Esophagus squamous epithelium (tissue), 5 donors: ENCODE measurements around the gene WDR86. TPM values are rescaled to one million over a fixed set of nuclear protein-coding genes. Genes with fewer than 3 reads are reported as not detected.

Source experiments
- DNase-seq: peaks from one replicate; lab custom pipeline; 2025; lab: John Stamatoyannopoulos, UW
- H3K27ac ChIP-seq, 4 donors: fragments of 200-600 bp; sonication (generic); one replicate each; pipeline ENCODE4 v1.5.1; 2016 to 2019; ENCODE audit warnings: mild to moderate bottlenecking in 1 of 4
- H3K27me3 ChIP-seq, 4 donors: fragments of 200-600 bp; sonication (generic); 1 replicate in 3 of 4; 2 replicates in 1 of 4; pipeline versions ENCODE4 v1.5.1 to v1.6.0; 2017 to 2021; ENCODE audit warnings: antibody characterized with exemption in 1 of 4
- H3K36me3 ChIP-seq, 3 donors: fragments of 200-600 bp; sonication (generic); one replicate each; pipeline ENCODE4 v1.5.1; 2016 to 2019
- H3K4me1 ChIP-seq, 3 donors: fragments of 200-600 bp; sonication (generic); one replicate each; pipeline ENCODE4 v1.5.1; 2017 to 2019
- H3K4me3 ChIP-seq, 4 donors: fragments of 200-600 bp; sonication (generic); 1 replicate in 3 of 4; 2 replicates in 1 of 4; pipeline ENCODE4 v1.5.1; 2016 to 2019; ENCODE audit warnings: mild to moderate bottlenecking in 2 of 4, moderate library complexity in 1 of 4
- H3K9me3 ChIP-seq, 3 donors: fragments of 200-600 bp; sonication (generic); one replicate each; pipeline ENCODE4 v1.5.1; 2016 to 2019
- POLR2A ChIP-seq, 4 donors: fragments of 450-650 bp; IDR thresholded peaks; one replicate each; pipeline ENCODE4 v1.6.1; 2017; ENCODE audit warnings: antibody characterized with exemption in 4 of 4, mild to moderate bottlenecking in 4 of 4, moderate library complexity in 3 of 4
- WGBS, 2 donors: methylation state at CpG; one replicate each; pipeline ENCODE4 v1.1.5; 2018; 5-methylcytosine and 5-hydroxymethylcytosine counted together
- intact Hi-C: fragments of 100-400 bp; cut with DNase I; formaldehyde crosslinking; loops from one replicate; pipeline ENCODE4 v1.15.0; 2022
- total RNA-seq, 4 donors: library from RNA; depleted of rRNA; stranded (reverse); fragments of >200 nt; gene quantifications; one replicate each; pipeline ENCODE4 v1.1.0, GENCODE V29; 2016
- TF ChIP-seq, protein P1 (sequence below), 6 experiments: fragments of 450-650 bp in 4 of 6; fragments of 200-600 bp in 2 of 6; sonication (generic) in 2 of 6; IDR thresholded peaks; one replicate each; pipeline ENCODE4 v1.5.1; 2016 to 2019; ENCODE audit warnings: antibody characterized with exemption in 6 of 6, mild to moderate bottlenecking in 4 of 6, moderate library complexity in 4 of 6
- donor health status: DM: yes; HTN: yes; CAD: no.

The WDR86 gene
- total RNA-seq, 4 donors from 2014 or later = 0.53 to 4.6 (median 1.5) TPM

- 80 to 85% methylated on average over 2 to 4 of the region's 32 CpGs for WGBS, 2 donors
- TF ChIP-seq, protein P1, sequence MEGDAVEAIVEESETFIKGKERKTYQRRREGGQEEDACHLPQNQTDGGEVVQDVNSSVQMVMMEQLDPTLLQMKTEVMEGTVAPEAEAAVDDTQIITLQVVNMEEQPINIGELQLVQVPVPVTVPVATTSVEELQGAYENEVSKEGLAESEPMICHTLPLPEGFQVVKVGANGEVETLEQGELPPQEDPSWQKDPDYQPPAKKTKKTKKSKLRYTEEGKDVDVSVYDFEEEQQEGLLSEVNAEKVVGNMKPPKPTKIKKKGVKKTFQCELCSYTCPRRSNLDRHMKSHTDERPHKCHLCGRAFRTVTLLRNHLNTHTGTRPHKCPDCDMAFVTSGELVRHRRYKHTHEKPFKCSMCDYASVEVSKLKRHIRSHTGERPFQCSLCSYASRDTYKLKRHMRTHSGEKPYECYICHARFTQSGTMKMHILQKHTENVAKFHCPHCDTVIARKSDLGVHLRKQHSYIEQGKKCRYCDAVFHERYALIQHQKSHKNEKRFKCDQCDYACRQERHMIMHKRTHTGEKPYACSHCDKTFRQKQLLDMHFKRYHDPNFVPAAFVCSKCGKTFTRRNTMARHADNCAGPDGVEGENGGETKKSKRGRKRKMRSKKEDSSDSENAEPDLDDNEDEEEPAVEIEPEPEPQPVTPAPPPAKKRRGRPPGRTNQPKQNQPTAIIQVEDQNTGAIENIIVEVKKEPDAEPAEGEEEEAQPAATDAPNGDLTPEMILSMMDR (IDR thresholded peaks at IDR 0.05) = no peak
- TF ChIP-seq POLR2A (IDR thresholded peaks at IDR 0.05) = no peak
- H3K27me3 ChIP-seq = peaks cover 0 to 50% (median 9%) of the 10 kb centered on the region in 4 donors
- peaks cover 10 to 20% (median 14%) of the 10 kb centered on the region in 3 donors for H3K4me1 ChIP-seq
- H3K9me3 ChIP-seq = no peaks in the 10 kb centered on the region
- intact Hi-C loops = no loop called here
- no peak overlapping the region for H3K27ac ChIP-seq
- DNase-seq = no peak
- no peak overlapping the region for H3K4me3 ChIP-seq
- H3K36me3 ChIP-seq = peaks cover 7 to 40% (median 9%) of the 10 kb centered on the region in 3 donors
These were observed 29.4 kb downstream of the WDR86 start for GRCh38 chr7:151380199-151381097.

- Histone ChIP-seq H3K4me3 (no peak overlapping the region), H3K9me3 (no peaks in the 10 kb centered on the region), H3K27me3 (peaks cover 0 to 42% (median 9%) of the 10 kb centered on the region in 4 donors), H3K4me1 (peaks cover 10 to 20% (median 14%) of the 10 kb centered on the region in 3 donors), H3K27ac (no peak overlapping the region), H3K36me3 (peaks cover 7 to 47% (median 9%) of the 10 kb centered on the region in 3 donors)
- DNase-seq = no peak
- 86 to 87% methylated on average over 7 to 8 of the region's 25 CpGs for WGBS, 2 donors
- intact Hi-C loops = no loop called here
- no peak for TF ChIP-seq POLR2A (IDR thresholded peaks at IDR 0.05)
- TF ChIP-seq, protein P1 (IDR thresholded peaks at IDR 0.05) = no peak
These were observed 30.2 kb downstream of the WDR86 start for GRCh38 chr7:151379534-151380198.

GRCh38 chr7:151379193-151379520, 30.7 kb downstream of the WDR86 start:
- H3K9me3 ChIP-seq = no peaks in the 10 kb centered on the region
- intact Hi-C loops = no loop called here
- peaks cover 9 to 53% (median 9%) of the 10 kb centered on the region in 3 donors for H3K36me3 ChIP-seq
- H3K4me1 ChIP-seq = peaks cover 10 to 20% (median 14%) of the 10 kb centered on the region in 3 donors
- DNase-seq = no peak
- H3K4me3 ChIP-seq = no peak overlapping the region
- TF ChIP-seq, protein P1 (IDR thresholded peaks at IDR 0.05) = no peak
- TF ChIP-seq POLR2A (IDR thresholded peaks at IDR 0.05) = no peak
- peaks cover 0 to 37% (median 9%) of the 10 kb centered on the region in 4 donors for H3K27me3 ChIP-seq
- no peak overlapping the region for H3K27ac ChIP-seq
- 73 to 80% methylated on average over 5 to 6 of the region's 6 CpGs for WGBS, 2 donors

GRCh38 chr7:151378496-151379192, 31.2 kb downstream of the WDR86 start:
- peaks cover 0 to 33% (median 9%) of the 10 kb centered on the region in 4 donors for H3K27me3 ChIP-seq
- peaks cover 10 to 20% (median 14%) of the 10 kb centered on the region in 3 donors for H3K4me1 ChIP-seq
- 80 to 90% methylated on average over 10 to 12 of the region's 17 CpGs for WGBS, 2 donors
- H3K9me3 ChIP-seq = no peaks in the 10 kb centered on the region
- H3K36me3 ChIP-seq = peaks cover 12 to 58% (median 14%) of the 10 kb centered on the region in 3 donors
- intact Hi-C loops = no loop called here
- TF ChIP-seq POLR2A (IDR thresholded peaks at IDR 0.05) = no peak
- DNase-seq = no peak
- H3K27ac ChIP-seq = no peak overlapping the region
- no peak overlapping the region for H3K4me3 ChIP-seq

DNA sequence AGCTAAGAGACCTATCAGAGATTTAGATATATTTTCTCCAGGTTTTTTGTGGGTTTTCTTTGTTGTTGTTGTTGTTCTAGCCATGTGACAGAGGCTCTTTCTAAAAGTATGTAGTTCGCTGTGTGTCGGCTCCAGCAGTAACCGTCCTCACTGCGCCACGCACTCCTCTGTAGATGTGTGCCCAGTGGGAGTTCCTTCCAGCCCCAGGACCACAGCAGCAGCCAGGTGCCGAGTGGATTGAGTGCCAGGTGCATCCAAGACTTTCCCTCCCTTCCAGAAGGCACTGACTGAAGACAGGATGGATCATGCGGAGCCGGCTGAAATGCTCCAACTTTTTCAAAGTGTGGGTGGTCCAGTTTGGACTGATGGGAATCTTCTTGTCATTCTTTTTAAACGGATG, 31.8 kb downstream of the WDR86 start:
- Histone ChIP-seq H3K27me3 (peaks cover 0 to 27% (median 9%) of the 10 kb centered on the region in 4 donors), H3K4me1 (peaks cover 10 to 20% (median 14%) of the 10 kb centered on the region in 3 donors), H3K27ac (no peak overlapping the region), H3K36me3 (peaks cover 12 to 64% (median 18%) of the 10 kb centered on the region in 3 donors), H3K9me3 (no peaks in the 10 kb centered on the region), H3K4me3 (no peak overlapping the region)
- DNase-seq = no peak
- intact Hi-C loops = no loop called here
- TF ChIP-seq POLR2A (IDR thresholded peaks at IDR 0.05) = no peak
- TF ChIP-seq, protein P1 (IDR thresholded peaks at IDR 0.05) = no peak
- 83 to 90% methylated on average over 5 to 9 of the region's 9 CpGs for WGBS, 2 donors
